Neuron (in vitro differentiated cells): ENCODE data around the gene CRACDL.

Experiments
- H2AFZ ChIP-seq: one replicate; pipeline ENCODE4 v1.6.1; 2013; ENCODE audit warnings: low read depth, mild to moderate bottlenecking, inconsistent platforms, low read length, moderate library complexity
- H3K27me3 ChIP-seq: one replicate; pipeline ENCODE4 v1.6.1; 2013; ENCODE audit warnings: low read length; ENCODE audit not compliant: insufficient read depth
- H3K36me3 ChIP-seq: one replicate; pipeline ENCODE4 v1.6.1; 2013; ENCODE audit warnings: low read length; ENCODE audit not compliant: insufficient read depth
- H3K4me1 ChIP-seq: one replicate; pipeline ENCODE4 v1.6.1; 2013; ENCODE audit warnings: low read length; ENCODE audit not compliant: insufficient read depth
- H3K4me3 ChIP-seq: 2 replicates; pipeline ENCODE4 v1.5.1; 2013; ENCODE audit warnings: mild to moderate bottlenecking, low read length, moderate library complexity
- H3K9me3 ChIP-seq: one replicate; pipeline ENCODE4 v1.6.1; 2013; ENCODE audit warnings: low read length

Gene CRACDL

GRCh38 chr2:98781822-98782221, 154.2 kb downstream of the CRACDL start:
- Histone ChIP-seq H3K36me3 (no peaks in the 10 kb centered on the region), H3K9me3 (no peaks in the 10 kb centered on the region), H2AFZ (no peak overlapping the region), H3K27me3 (no peaks in the 10 kb centered on the region), H3K4me1 (no peaks in the 10 kb centered on the region), H3K4me3 (no peak overlapping the region)

GRCh38 chr2:98778741-98779483, 157.1 kb downstream of the CRACDL start:
- no peaks in the 10 kb centered on the region for H3K4me1 ChIP-seq
- H3K36me3 ChIP-seq: no peaks in the 10 kb centered on the region
- no peak overlapping the region for H2AFZ ChIP-seq
- no peaks in the 10 kb centered on the region for H3K27me3 ChIP-seq
- H3K9me3 ChIP-seq: no peaks in the 10 kb centered on the region
- H3K4me3 ChIP-seq: no peak overlapping the region

GRCh38 chr2:98778151-98778550, 157.9 kb downstream of the CRACDL start:
- H3K9me3 ChIP-seq: no peaks in the 10 kb centered on the region
- H2AFZ ChIP-seq: no peak overlapping the region
- no peak overlapping the region for H3K4me3 ChIP-seq
- H3K4me1 ChIP-seq: no peaks in the 10 kb centered on the region
- no peaks in the 10 kb centered on the region for H3K27me3 ChIP-seq
- H3K36me3 ChIP-seq: no peaks in the 10 kb centered on the region

- no peak overlapping the region for H2AFZ ChIP-seq
- no peaks in the 10 kb centered on the region for H3K36me3 ChIP-seq
- no peaks in the 10 kb centered on the region for H3K9me3 ChIP-seq
- no peaks in the 10 kb centered on the region for H3K27me3 ChIP-seq
- H3K4me3 ChIP-seq: no peak overlapping the region
- H3K4me1 ChIP-seq: no peaks in the 10 kb centered on the region
These were observed 158.3 kb downstream of the CRACDL start for GRCh38 chr2:98777710-98778109.

- Histone ChIP-seq H3K9me3 (no peaks in the 10 kb centered on the region), H3K4me3 (no peak overlapping the region), H3K36me3 (no peaks in the 10 kb centered on the region), H2AFZ (no peak overlapping the region), H3K27me3 (no peaks in the 10 kb centered on the region), H3K4me1 (no peaks in the 10 kb centered on the region)
These were observed 158.9 kb downstream of the CRACDL start for GRCh38 chr2:98777076-98777475.

- Histone ChIP-seq H2AFZ (no peak overlapping the region), H3K4me3 (no peak overlapping the region), H3K27me3 (no peaks in the 10 kb centered on the region), H3K36me3 (no peaks in the 10 kb centered on the region), H3K4me1 (no peaks in the 10 kb centered on the region), H3K9me3 (no peaks in the 10 kb centered on the region)
These were observed 159.9 kb downstream of the CRACDL start for GRCh38 chr2:98776136-98776535.

- Histone ChIP-seq H3K36me3 (no peaks in the 10 kb centered on the region), H3K9me3 (no peaks in the 10 kb centered on the region), H3K27me3 (no peaks in the 10 kb centered on the region), H3K4me1 (no peaks in the 10 kb centered on the region), H3K4me3 (no peak overlapping the region), H2AFZ (no peak overlapping the region)
These were observed 160.7 kb downstream of the CRACDL start for GRCh38 chr2:98775146-98775986.

GRCh38 chr2:98773907-98774306, 162.1 kb downstream of the CRACDL start:
- Histone ChIP-seq H3K36me3 (no peaks in the 10 kb centered on the region), H2AFZ (no peak overlapping the region), H3K4me3 (no peak overlapping the region), H3K27me3 (no peaks in the 10 kb centered on the region), H3K9me3 (no peaks in the 10 kb centered on the region), H3K4me1 (peaks cover 3% of the 10 kb centered on the region)

GRCh38 chr2:98773169-98773568, 162.9 kb downstream of the CRACDL start:
- H2AFZ ChIP-seq: no peak overlapping the region
- H3K4me1 ChIP-seq: peaks cover 3% of the 10 kb centered on the region
- no peak overlapping the region for H3K4me3 ChIP-seq
- no peaks in the 10 kb centered on the region for H3K36me3 ChIP-seq
- H3K27me3 ChIP-seq: no peaks in the 10 kb centered on the region
- H3K9me3 ChIP-seq: no peaks in the 10 kb centered on the region

- Histone ChIP-seq H3K36me3 (no peaks in the 10 kb centered on the region), H2AFZ (no peak overlapping the region), H3K4me1 (peaks cover 3% of the 10 kb centered on the region), H3K4me3 (no peak overlapping the region), H3K27me3 (peaks cover 2% of the 10 kb centered on the region), H3K9me3 (no peaks in the 10 kb centered on the region)
These were observed 163.5 kb downstream of the CRACDL start for GRCh38 chr2:98772536-98772935.

GRCh38 chr2:98771721-98772524, 164.1 kb downstream of the CRACDL start:
- H2AFZ ChIP-seq: no peak overlapping the region
- H3K4me3 ChIP-seq: no peak overlapping the region
- peaks cover 3% of the 10 kb centered on the region for H3K4me1 ChIP-seq
- no peaks in the 10 kb centered on the region for H3K9me3 ChIP-seq
- no peaks in the 10 kb centered on the region for H3K36me3 ChIP-seq
- H3K27me3 ChIP-seq: peaks cover 4% of the 10 kb centered on the region

GRCh38 chr2:98771264-98771663, 164.8 kb downstream of the CRACDL start:
- peaks cover 3% of the 10 kb centered on the region for H3K4me1 ChIP-seq
- H3K27me3 ChIP-seq: peaks cover 4% of the 10 kb centered on the region
- no peaks in the 10 kb centered on the region for H3K36me3 ChIP-seq
- H2AFZ ChIP-seq: no peak overlapping the region
- no peak overlapping the region for H3K4me3 ChIP-seq
- H3K9me3 ChIP-seq: no peaks in the 10 kb centered on the region

GRCh38 chr2:98769784-98770183, 166.2 kb downstream of the CRACDL start:
- Histone ChIP-seq H3K4me1 (peaks cover 3% of the 10 kb centered on the region), H2AFZ (no peak overlapping the region), H3K36me3 (no peaks in the 10 kb centered on the region), H3K4me3 (no peak overlapping the region), H3K27me3 (peaks cover 4% of the 10 kb centered on the region), H3K9me3 (no peaks in the 10 kb centered on the region)
